ENCODE results near the gene BRINP2. TPM values are rescaled to one million over a fixed set of nuclear protein-coding genes. Genes with fewer than 3 reads are reported as not detected.

BRINP2 gene
- total RNA-seq, 1 experiment from 2014 or later, result 0.24 TPM

GRCh38 chr1:177255411-177255810 lies 84.7 kb downstream of the BRINP2 start (continued):
- TF ChIP-seq, protein P1, sequence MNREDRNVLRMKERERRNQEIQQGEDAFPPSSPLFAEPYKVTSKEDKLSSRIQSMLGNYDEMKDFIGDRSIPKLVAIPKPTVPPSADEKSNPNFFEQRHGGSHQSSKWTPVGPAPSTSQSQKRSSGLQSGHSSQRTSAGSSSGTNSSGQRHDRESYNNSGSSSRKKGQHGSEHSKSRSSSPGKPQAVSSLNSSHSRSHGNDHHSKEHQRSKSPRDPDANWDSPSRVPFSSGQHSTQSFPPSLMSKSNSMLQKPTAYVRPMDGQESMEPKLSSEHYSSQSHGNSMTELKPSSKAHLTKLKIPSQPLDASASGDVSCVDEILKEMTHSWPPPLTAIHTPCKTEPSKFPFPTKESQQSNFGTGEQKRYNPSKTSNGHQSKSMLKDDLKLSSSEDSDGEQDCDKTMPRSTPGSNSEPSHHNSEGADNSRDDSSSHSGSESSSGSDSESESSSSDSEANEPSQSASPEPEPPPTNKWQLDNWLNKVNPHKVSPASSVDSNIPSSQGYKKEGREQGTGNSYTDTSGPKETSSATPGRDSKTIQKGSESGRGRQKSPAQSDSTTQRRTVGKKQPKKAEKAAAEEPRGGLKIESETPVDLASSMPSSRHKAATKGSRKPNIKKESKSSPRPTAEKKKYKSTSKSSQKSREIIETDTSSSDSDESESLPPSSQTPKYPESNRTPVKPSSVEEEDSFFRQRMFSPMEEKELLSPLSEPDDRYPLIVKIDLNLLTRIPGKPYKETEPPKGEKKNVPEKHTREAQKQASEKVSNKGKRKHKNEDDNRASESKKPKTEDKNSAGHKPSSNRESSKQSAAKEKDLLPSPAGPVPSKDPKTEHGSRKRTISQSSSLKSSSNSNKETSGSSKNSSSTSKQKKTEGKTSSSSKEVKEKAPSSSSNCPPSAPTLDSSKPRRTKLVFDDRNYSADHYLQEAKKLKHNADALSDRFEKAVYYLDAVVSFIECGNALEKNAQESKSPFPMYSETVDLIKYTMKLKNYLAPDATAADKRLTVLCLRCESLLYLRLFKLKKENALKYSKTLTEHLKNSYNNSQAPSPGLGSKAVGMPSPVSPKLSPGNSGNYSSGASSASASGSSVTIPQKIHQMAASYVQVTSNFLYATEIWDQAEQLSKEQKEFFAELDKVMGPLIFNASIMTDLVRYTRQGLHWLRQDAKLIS (CRISPR knock-in tag; IDR thresholded peaks at IDR 0.05; ENCODE audit: borderline replicate concordance), result no peak
- TF ChIP-seq CTCF (IDR thresholded peaks at IDR 0.05) (no peak), TP53 (CRISPR knock-in tag; IDR thresholded peaks at IDR 0.05) (no peak)

- no peaks in the 10 kb centered on the region; the same call in 1 of the 2 replicates for H3K27me3 Mint-ChIP-seq (ENCODE audit: low read depth)
- no peaks in the 10 kb centered on the region for H3K36me3 Mint-ChIP-seq
- no peak overlapping the region for H3K4me3 Mint-ChIP-seq
- 0 out of 2 replicates have a peak, but pooled peaks have one; percentile 25 for TF ChIP-seq HMGXB4 (CRISPR knock-in tag; IDR thresholded peaks at IDR 0.05)
- no peak for TF ChIP-seq FOXK1 (CRISPR knock-in tag; IDR thresholded peaks at IDR 0.05)
- TF ChIP-seq CTCF (IDR thresholded peaks at IDR 0.05), result peak; percentile 60
- no peaks in the 10 kb centered on the region for H3K9me3 Mint-ChIP-seq
- no peak overlapping the region for H3K27ac Mint-ChIP-seq
- ChIA-PET CTCF (interaction anchor here (0.6 to 2.7 kb wide), 22 partner anchors 9 to 691 kb away, joined by 3 to 51 read pairs (median 4); no protein-coding TSS in a partner anchor), POLR2A (interaction anchor here (0.6 kb wide), 1 partner anchor 92 kb away, joined by 3 read pairs; no protein-coding TSS in a partner anchor)
- DNase-seq (ENCODE audit: low spot score) (peak; percentile 83), ATAC-seq (peak; percentile 99)
- peaks cover 7% of the 10 kb centered on the region for H3K4me1 Mint-ChIP-seq
Observed at GRCh38 chr1:177256153-177257075, 85.7 kb downstream of the BRINP2 start.

- no peak overlapping the region for H3K4me3 Mint-ChIP-seq
- no peaks in the 10 kb centered on the region; the same call in 1 of the 2 replicates for H3K27me3 Mint-ChIP-seq (ENCODE audit: low read depth)
- no peak for DNase-seq (ENCODE audit: low spot score)
- ChIA-PET POLR2A (interaction anchor here (0.6 kb wide), 1 partner anchor 91 kb away, joined by 3 read pairs; no protein-coding TSS in a partner anchor), CTCF (interaction anchor here (0.6 to 2.7 kb wide), 17 partner anchors 12 to 691 kb away, joined by 3 to 51 read pairs (median 6); no protein-coding TSS in a partner anchor)
- TF ChIP-seq SMAD4 (CRISPR knock-in tag; IDR thresholded peaks at IDR 0.05) (no peak), ZNF396 (CRISPR knock-in tag; IDR thresholded peaks at IDR 0.05; ENCODE audit: borderline replicate concordance) (no peak), JUN (CRISPR knock-in tag; IDR thresholded peaks at IDR 0.05) (no peak), ATF1 (CRISPR knock-in tag; IDR thresholded peaks at IDR 0.05) (no peak), GABPB1 (CRISPR knock-in tag; IDR thresholded peaks at IDR 0.05) (no peak), ZNF423 (CRISPR knock-in tag; IDR thresholded peaks at IDR 0.05) (no peak), TCF7 (CRISPR knock-in tag; IDR thresholded peaks at IDR 0.05; ENCODE audit: low read depth) (no peak)
- TF ChIP-seq, protein P2, sequence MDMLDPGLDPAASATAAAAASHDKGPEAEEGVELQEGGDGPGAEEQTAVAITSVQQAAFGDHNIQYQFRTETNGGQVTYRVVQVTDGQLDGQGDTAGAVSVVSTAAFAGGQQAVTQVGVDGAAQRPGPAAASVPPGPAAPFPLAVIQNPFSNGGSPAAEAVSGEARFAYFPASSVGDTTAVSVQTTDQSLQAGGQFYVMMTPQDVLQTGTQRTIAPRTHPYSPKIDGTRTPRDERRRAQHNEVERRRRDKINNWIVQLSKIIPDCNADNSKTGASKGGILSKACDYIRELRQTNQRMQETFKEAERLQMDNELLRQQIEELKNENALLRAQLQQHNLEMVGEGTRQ (CRISPR knock-in tag; IDR thresholded peaks at IDR 0.05), result no peak
- TF ChIP-seq, protein P3, sequence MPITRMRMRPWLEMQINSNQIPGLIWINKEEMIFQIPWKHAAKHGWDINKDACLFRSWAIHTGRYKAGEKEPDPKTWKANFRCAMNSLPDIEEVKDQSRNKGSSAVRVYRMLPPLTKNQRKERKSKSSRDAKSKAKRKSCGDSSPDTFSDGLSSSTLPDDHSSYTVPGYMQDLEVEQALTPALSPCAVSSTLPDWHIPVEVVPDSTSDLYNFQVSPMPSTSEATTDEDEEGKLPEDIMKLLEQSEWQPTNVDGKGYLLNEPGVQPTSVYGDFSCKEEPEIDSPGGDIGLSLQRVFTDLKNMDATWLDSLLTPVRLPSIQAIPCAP (CRISPR knock-in tag; IDR thresholded peaks at IDR 0.05), result no peak
- no peaks in the 10 kb centered on the region for H3K9me3 Mint-ChIP-seq
- no peak overlapping the region for H3K27ac Mint-ChIP-seq
- H3K36me3 Mint-ChIP-seq, result no peaks in the 10 kb centered on the region
- no peak for ATAC-seq
- peaks cover 7% of the 10 kb centered on the region for H3K4me1 Mint-ChIP-seq
Observed at GRCh38 chr1:177257128-177257527, 86.4 kb downstream of the BRINP2 start.
